ENCODE results near the gene BNIP1.
A peak's percentile ranks its signal among the peaks of the same experiment; 100 is the strongest.
"Not testable (repeated sequence)": the region's sequence is repeated elsewhere in the genome, so short reads cannot be mapped to it uniquely, and the experiment has no call there.

The BNIP1 gene

GRCh38 chr5:173144200-173145176 lies at the start of gene BNIP1:
TSS of gene BNIP1 (plus strand) at chr5:173144531. CDS start at chr5:173144546, 15 bp downstream.
- DNase-seq (ENCODE audit: low spot score) = peak; percentile 90

GRCh38 chr5:173098787-173099186 lies 45.5 kb upstream of the BNIP1 start:
- DNase-seq (ENCODE audit: low spot score) = no peak

- DNase-seq (ENCODE audit: low spot score) = no peak
Observed at GRCh38 chr5:173099461-173099860, 44.9 kb upstream of the BNIP1 start.

GRCh38 chr5:173101245-173101644 lies 43.1 kb upstream of the BNIP1 start:
- DNase-seq (ENCODE audit: low spot score) = no peak

- no peak for DNase-seq (ENCODE audit: low spot score)
Observed at GRCh38 chr5:173103411-173103810, 40.9 kb upstream of the BNIP1 start.

GRCh38 chr5:173108914-173109313 lies 35.4 kb upstream of the BNIP1 start:
- DNase-seq (ENCODE audit: low spot score) = no peak

- no peak for DNase-seq (ENCODE audit: low spot score)
Observed at GRCh38 chr5:173114536-173114935, 29.8 kb upstream of the BNIP1 start.

- DNase-seq (ENCODE audit: low spot score) = no peak
Observed at GRCh38 chr5:173119719-173120118, 24.6 kb upstream of the BNIP1 start.

- no peak for DNase-seq (ENCODE audit: low spot score)
Observed at GRCh38 chr5:173123416-173123815, 20.9 kb upstream of the BNIP1 start.

- not testable (repeated sequence) for DNase-seq (ENCODE audit: low spot score)
Observed at GRCh38 chr5:173132166-173132565, 12.2 kb upstream of the BNIP1 start.

GRCh38 chr5:173138707-173139106 lies 5.6 kb upstream of the BNIP1 start:
- DNase-seq (ENCODE audit: low spot score) = no peak

- DNase-seq (ENCODE audit: low spot score) = no peak
Observed at GRCh38 chr5:173139631-173140030, 4.7 kb upstream of the BNIP1 start.

GRCh38 chr5:173140769-173141168 lies 3.6 kb upstream of the BNIP1 start:
- DNase-seq (ENCODE audit: low spot score) = no peak

GRCh38 chr5:173143567-173143966 lies 764 bp upstream of the BNIP1 start:
- no peak for DNase-seq (ENCODE audit: low spot score)

- DNase-seq (ENCODE audit: low spot score) = no peak
Observed at GRCh38 chr5:173148354-173148753, 4.0 kb downstream of the BNIP1 start.

- no peak for DNase-seq (ENCODE audit: low spot score)
Observed at GRCh38 chr5:173152547-173152946, 8.2 kb downstream of the BNIP1 start.

- DNase-seq (ENCODE audit: low spot score) = no peak
Observed at GRCh38 chr5:173153842-173154241, 9.5 kb downstream of the BNIP1 start.

- DNase-seq (ENCODE audit: low spot score) = not testable (repeated sequence)
Observed at GRCh38 chr5:173154619-173155018, 10.3 kb downstream of the BNIP1 start.

GRCh38 chr5:173155912-173156311 lies 11.6 kb downstream of the BNIP1 start:
- peak; percentile 80 for DNase-seq (ENCODE audit: low spot score)

- DNase-seq (ENCODE audit: low spot score) = no peak
Observed at GRCh38 chr5:173158366-173158765, 14.0 kb downstream of the BNIP1 start.

- DNase-seq (ENCODE audit: low spot score) = no peak
Observed at GRCh38 chr5:173159256-173159655, 14.9 kb downstream of the BNIP1 start.

- no peak for DNase-seq (ENCODE audit: low spot score)
Observed at GRCh38 chr5:173161148-173161547, 16.8 kb downstream of the BNIP1 start.

GRCh38 chr5:173163219-173163618 lies 18.9 kb downstream of the BNIP1 start:
- DNase-seq (ENCODE audit: low spot score) = no peak
